HG03064 (cell line): Measurements from ENCODE around the gene SEPTIN6.

Experiments used
- ATAC-seq: cut with Tn5 transposase; IDR thresholded peaks from one replicate; pipeline ENCODE4 v1.9.1; 2021; ENCODE audit warnings: low read depth; ENCODE audit not compliant: unreplicated experiment

Gene SEPTIN6

GRCh38 chrX:119693040-119693995 is at the start of gene SEPTIN6:
Gene SEPTIN6 (minus strand): TSS chrX:119693168. CDS start chrX:119693105, 63 bp downstream.
- peak; percentile 59 for ATAC-seq

- ATAC-seq = no peak
Observed at GRCh38 chrX:119738742-119739141, 45.8 kb upstream of the SEPTIN6 start.

DNA sequence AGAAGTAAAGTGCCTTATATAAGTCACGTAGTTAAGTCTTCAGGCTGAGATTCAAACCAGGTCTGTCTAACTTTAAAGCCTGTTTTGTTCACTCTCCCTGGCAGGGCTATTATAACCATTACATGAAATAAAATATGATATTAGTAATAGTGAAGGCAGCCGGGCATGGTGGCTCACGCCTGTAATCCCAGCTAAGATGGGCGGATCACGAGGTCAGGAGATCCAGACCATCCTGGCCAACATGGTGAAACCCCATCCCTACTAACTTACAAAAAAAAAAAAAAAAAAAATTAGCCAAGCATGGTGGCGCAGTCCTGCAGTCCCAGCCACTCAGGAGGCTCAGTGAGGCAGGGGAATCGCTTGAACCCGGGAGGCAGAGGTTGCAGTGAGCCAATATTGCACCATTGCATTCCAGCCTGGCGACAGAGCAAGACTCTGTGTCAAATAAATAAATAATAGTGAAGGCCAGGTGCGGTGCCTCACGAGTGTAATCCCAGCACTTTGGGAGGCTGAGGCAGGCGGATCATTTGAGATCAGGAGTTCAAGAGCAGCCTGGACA is 43.3 kb upstream of the SEPTIN6 start:
- no peak for ATAC-seq

GRCh38 chrX:119735467-119735866 is 42.5 kb upstream of the SEPTIN6 start:
- no peak for ATAC-seq

DNA sequence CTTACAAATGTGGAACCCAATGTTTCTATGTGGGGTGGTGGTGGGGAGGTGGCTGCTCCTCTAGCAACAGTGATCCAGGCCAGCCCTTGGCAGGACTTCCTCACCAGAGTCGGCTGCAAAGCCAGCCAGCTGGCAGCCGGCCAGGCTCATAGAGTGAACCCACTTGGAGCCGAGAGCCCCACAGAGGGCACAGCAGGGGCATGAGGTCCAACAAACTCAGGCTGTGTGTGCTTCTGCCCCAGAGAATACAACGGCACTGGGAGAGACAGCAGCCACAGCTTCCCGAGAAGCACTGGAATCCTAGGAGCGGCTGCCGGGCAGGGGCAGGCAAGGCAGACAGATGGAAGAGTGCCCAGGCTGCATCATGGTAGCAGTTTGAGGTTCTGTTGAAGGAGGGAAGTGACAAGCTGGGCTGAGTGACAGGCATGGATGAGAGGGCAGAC is 42.0 kb upstream of the SEPTIN6 start:
- no peak for ATAC-seq

DNA sequence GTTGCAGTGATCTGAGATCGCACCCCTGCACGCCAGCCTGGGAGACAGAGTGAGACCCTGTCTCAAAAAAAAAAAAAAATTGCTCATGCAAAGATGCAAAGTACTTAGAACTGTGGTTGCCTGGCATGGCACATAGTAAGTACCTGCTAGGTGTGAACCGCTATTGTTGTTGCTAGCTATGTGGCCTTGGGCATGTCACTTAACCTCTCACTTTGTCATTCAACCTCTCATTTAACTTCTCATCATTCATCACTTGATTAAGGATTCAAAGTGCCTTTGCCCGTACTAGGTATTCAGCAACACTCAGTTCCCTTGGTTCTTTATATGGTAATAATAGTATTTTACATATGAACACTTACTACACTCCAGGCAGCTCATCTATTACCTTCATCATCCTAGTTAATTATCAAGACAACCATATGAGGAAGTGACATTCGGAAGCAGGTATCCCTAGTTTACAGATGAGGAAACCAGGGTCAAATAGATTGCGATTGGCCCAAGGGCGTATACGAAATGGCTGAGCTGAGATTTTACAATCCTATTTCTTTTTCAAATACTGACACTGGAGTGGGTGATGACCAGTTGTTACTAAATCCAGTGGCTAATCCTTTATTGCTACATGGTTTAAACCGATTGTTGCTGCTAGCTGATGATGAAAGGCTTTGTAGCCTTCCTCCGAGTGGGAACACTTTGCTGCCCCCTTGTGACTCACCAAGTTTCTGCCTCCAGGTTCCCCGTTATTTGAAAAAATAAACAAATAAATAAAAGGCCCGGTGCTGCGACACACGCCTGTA is 36.6 kb upstream of the SEPTIN6 start:
- no peak for ATAC-seq

DNA sequence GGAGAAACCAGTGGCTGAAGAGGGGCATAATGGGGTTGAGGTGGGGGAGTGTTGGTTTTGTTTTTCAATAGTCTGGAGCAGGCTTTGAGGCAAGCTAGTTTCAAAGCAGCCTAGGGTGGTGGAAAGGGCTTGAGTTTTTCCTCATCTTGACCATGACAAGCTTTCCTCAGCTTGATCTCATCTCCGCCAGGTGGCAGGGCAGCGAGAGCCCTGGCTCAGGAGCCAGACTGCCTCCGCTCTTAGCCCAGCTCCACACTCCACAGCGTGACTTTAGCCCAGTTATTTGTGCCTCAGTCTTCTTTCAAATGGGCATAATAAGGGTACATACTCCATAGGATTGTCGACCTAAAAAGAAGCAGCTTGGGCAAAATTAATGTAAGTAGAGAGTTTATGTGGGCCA is 35.5 kb upstream of the SEPTIN6 start:
- no peak for ATAC-seq

GRCh38 chrX:119726900-119727555 is 34.1 kb upstream of the SEPTIN6 start:
- no peak for ATAC-seq

DNA sequence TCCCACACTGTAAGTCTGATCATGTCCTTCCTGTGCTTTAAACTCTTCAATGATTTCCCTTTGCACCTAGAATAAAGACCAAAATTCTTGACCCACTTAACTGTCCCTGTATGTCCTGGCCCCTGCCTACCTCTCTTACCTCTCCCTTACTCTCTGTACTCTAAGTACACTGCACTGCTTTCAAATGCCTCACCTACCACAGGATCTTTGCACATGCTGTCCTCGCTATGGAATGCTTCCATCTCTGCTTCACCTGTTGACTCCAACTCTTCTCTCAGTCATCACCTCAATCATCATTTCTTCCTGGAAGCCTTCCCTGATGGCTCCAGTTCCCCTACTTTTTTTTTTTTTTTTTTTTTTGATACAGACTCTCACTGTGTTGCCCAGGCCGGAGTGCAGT is 29.0 kb upstream of the SEPTIN6 start:
- no peak for ATAC-seq

DNA sequence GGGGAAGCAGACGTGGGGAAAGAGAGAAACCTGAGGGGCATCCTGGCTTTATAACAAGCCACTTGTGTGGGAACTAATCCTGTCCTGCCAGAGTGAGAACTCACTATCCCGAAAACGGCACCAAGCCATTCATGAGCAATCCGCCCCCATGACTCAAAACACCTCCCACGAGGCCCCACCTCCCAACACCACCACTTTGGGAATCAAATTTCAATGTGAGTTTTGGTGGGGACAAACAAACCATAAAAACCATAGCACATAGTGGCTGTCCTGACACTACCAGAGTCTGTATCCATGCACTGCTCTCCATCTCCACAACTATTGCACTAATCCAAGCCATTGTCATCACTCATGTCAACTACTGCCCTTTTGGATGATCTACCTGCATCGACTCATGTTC is 28.5 kb upstream of the SEPTIN6 start:
- no peak for ATAC-seq

DNA sequence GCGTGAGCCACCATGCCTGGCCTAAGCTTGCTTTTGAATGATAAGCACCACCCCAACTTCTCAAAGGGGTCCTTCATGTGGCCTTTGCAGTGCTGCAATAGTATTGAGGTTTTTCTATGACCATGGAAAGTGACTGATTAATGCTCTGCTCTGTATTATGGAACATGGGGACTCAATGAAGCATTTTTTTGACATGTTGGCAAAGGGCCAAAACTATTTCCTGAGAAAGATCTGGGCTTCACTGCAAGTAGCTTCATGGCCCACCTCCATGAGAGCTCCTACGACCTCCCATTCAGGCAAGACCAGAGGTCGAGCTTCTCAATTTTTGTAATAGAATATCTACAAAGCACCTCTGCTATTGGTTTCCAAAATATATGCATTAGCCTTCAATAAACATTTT is 16.7 kb upstream of the SEPTIN6 start:
- ATAC-seq = no peak

DNA sequence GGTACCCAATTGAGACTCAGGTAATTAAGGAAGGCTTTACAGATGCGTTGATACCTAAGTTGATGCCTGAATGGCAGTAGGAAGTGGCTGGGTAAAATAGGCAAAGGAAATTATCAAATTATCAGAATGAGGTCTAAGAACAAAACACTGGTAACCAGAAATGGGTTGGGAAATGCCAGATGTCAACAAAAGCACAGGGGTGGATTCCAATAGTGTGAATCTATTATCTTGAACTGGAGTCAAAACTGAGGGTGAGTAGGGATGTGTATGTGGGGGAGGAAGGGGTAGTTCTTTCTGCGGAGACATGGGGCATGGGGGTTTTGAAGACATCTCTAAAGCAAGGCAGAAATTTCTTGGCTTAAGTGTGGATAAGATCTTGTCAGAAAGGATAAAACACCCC is 16.0 kb upstream of the SEPTIN6 start:
- ATAC-seq = no peak

GRCh38 chrX:119706616-119707015 is 13.6 kb upstream of the SEPTIN6 start:
- no peak for ATAC-seq

GRCh38 chrX:119698845-119699244 is 5.9 kb upstream of the SEPTIN6 start:
- ATAC-seq = no peak

- no peak for ATAC-seq
Observed at GRCh38 chrX:119696251-119696890, 3.4 kb upstream of the SEPTIN6 start.

DNA sequence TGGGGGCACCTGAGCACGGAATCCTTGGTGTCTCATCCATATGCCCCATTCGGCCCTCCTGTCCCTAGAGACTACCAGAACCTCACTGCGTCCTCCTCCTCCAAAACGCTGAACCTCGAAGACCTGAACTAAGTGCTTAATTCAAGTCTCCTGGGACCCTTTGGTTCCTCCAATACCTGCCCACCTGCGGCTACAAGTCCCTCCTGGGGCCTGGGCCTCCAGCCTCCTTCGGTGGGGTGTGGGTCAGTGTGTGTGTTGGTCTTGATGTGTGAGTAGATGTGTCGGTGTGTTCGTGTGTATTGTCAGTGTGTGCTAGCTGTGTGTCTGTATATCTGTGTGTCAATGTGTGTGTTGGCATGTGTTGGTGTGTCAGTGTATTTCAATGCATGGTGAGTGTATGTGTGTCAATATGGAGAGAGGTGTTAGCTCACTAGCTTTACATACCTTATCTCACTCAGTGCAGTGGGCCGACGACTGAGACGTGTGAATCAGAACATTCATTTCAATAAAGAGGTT is 2.6 kb upstream of the SEPTIN6 start:
- ATAC-seq = no peak

DNA sequence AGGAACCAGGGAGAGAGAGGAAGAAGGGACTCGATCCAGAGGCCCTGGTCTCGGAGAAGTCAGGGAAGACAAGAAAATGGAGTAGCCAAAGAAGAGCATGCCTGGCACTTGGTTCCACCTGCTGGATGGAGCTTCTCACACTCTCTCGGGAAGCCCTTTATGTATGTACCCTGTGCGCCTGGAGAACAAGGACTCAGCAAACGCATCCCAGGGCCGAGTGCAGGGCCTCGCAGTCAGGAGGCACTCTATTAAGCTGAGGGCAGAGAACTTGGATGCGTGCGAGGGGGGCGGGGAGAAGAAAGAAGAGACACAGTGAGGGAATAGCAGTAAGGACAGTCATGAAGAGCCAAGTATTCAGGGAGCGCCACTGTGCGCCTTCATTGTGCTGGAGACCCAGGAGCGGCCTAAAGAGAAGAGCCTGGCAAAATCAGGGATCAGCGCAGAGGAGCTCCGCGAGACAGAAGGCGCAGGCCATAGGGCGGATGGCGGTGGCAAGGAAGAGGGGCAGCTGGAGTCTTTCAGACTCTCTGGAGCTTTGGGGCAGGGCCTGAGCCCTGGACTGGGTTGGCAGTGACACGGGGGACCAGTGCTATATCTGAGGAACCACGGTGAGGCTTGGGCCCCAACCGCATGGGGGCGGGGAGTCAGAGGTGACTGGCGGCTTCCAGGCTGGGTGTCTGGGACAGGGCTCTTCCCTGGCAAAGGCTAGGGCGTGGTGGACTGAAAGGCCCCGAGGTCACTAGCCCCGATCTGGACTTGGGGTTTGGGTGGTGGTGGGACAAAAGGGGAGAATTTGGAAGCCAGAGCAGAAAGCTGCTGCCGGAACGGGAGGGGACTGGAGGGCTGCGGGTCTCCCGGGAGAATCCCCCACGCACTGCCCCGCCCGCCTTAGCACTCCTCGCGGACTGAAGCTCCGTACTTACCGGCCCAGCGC is 1.9 kb upstream of the SEPTIN6 start:
- no peak for ATAC-seq

DNA sequence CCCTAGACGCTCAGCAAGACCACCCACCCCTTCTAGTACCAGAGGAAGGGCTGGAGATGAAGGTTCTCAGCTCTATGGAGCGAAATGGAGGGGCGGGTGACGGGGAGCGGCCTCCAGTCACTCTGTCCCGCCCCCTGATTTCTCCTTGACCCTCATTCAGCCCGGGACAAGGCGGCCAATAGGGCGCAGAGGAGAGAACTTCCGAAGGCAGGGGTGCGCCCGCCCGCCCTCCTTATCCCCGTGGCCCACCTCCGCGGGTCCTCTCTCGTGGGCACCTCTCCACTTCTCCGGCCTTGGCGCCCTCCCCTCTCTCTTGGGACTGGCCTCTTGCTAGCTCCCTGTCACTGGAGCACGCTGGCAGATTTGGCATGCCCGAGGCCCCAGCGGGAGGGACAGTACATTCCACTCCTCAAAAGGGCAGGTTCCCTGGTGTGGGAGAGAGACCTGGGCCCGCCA is 1.1 kb upstream of the SEPTIN6 start:
- ATAC-seq = no peak
